ENCODE data around the gene COL6A3. TPM values are rescaled to one million over a fixed set of nuclear protein-coding genes. Genes with fewer than 3 reads are reported as not detected.

COL6A3 gene
- total and polyA plus RNA-seq, 2 donors (not counting 1 experiment from before 2014, with no cell fraction given): 316 to 1,525 TPM

DNA sequence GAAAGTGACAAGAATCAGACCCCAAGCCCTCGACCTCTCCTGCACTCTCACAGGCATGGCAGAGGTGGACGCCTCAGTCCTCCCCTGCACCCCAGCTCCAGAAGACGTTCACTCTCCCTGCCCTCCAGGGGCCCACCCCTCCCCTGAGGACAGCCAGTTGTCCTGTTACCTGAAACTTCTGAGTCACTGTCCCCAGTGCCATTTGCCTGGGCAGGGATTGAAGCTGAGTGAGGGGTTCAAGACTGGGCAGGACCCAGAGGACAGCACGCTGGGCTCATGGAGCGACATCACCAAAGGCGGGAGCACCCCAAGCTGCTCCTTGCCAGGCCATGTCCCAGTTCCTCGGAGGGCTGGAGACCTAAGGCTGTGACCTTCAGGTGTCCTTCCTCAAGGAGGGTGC, 34.2 kb upstream of the COL6A3 start:
- Histone ChIP-seq H3K9me3 (ENCODE audit: control insufficient read depth, insufficient read depth, low read depth, low read length) (no peaks in the 10 kb centered on the region), H3K4me2 (ENCODE audit: extremely low read depth, insufficient read depth, low read length) (no peak overlapping the region), H2AFZ (ENCODE audit: low read length) (no peak overlapping the region), H3K4me3 (replicated peaks in 1 of 4; ENCODE audit: control extremely low read depth in 1 of 4, insufficient read depth in 1 of 4, low read depth in 3 of 4, low read length in 4 of 4) (no peak overlapping the region), H3K27ac (ENCODE audit: insufficient read depth, low read length) (no peak overlapping the region), H3K36me3 (ENCODE audit: control insufficient read depth, insufficient read depth, low read length) (no peaks in the 10 kb centered on the region), H4K20me1 (ENCODE audit: control insufficient read depth, extremely low read depth, insufficient read depth, low read length) (no peaks in the 10 kb centered on the region), H3K4me1 (ENCODE audit: control insufficient read depth, extremely low read depth, insufficient read depth, low read length) (peaks cover 23% of the 10 kb centered on the region), H3K9ac (ENCODE audit: insufficient read depth, low read length) (no peak overlapping the region), H3K79me2 (ENCODE audit: control insufficient read depth, insufficient read depth, low read length) (no peaks in the 10 kb centered on the region), H3K27me3 (ENCODE audit: control insufficient read depth, insufficient read depth, low read length) (no peaks in the 10 kb centered on the region)
- no peak for TF ChIP-seq EZH2 (IDR thresholded peaks at IDR 0.05; ENCODE audit: low read length, missing control alignments)
- TF ChIP-seq, protein P1, sequence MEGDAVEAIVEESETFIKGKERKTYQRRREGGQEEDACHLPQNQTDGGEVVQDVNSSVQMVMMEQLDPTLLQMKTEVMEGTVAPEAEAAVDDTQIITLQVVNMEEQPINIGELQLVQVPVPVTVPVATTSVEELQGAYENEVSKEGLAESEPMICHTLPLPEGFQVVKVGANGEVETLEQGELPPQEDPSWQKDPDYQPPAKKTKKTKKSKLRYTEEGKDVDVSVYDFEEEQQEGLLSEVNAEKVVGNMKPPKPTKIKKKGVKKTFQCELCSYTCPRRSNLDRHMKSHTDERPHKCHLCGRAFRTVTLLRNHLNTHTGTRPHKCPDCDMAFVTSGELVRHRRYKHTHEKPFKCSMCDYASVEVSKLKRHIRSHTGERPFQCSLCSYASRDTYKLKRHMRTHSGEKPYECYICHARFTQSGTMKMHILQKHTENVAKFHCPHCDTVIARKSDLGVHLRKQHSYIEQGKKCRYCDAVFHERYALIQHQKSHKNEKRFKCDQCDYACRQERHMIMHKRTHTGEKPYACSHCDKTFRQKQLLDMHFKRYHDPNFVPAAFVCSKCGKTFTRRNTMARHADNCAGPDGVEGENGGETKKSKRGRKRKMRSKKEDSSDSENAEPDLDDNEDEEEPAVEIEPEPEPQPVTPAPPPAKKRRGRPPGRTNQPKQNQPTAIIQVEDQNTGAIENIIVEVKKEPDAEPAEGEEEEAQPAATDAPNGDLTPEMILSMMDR (conservative IDR thresholded peaks at IDR 0.05 in 1 of 2, IDR thresholded peaks at IDR 0.05 in 1 of 2; ENCODE audit: low read depth in 1 of 2, low read length in 2 of 2): no peak
- no peak for DNase-seq (ENCODE audit: low read depth in 2 of 2)

DNA sequence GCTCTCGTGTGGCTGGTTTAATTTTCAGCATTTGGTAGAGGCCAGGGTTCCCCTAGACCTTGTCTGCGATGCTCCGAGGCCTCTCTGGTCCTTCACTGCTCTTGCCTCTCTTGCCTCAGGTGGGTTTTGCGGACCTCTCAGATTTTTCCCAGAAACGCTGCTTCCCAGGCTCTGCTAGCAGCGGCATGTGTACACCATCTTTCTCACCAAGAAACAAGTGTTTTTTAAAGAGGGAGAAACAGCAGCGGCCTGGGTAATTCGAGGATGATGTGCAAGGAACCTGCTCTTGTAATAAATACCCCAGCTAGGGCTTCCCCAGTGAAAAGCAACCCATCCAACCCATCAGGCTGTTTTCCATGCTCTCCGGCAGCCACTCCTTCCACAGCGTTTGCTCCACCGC, 33.5 kb upstream of the COL6A3 start:
- Histone ChIP-seq H4K20me1 (ENCODE audit: control insufficient read depth, extremely low read depth, insufficient read depth, low read length) (no peaks in the 10 kb centered on the region), H2AFZ (ENCODE audit: low read length) (no peak overlapping the region), H3K9me3 (ENCODE audit: control insufficient read depth, insufficient read depth, low read depth, low read length) (no peaks in the 10 kb centered on the region), H3K9ac (ENCODE audit: insufficient read depth, low read length) (no peak overlapping the region), H3K36me3 (ENCODE audit: control insufficient read depth, insufficient read depth, low read length) (no peaks in the 10 kb centered on the region), H3K27ac (ENCODE audit: insufficient read depth, low read length) (no peak overlapping the region), H3K79me2 (ENCODE audit: control insufficient read depth, insufficient read depth, low read length) (no peaks in the 10 kb centered on the region), H3K27me3 (ENCODE audit: control insufficient read depth, insufficient read depth, low read length) (no peaks in the 10 kb centered on the region), H3K4me3 (replicated peaks in 1 of 4; ENCODE audit: control extremely low read depth in 1 of 4, insufficient read depth in 1 of 4, low read depth in 3 of 4, low read length in 4 of 4) (no peak overlapping the region), H3K4me1 (ENCODE audit: control insufficient read depth, extremely low read depth, insufficient read depth, low read length) (peaks cover 18% of the 10 kb centered on the region), H3K4me2 (ENCODE audit: extremely low read depth, insufficient read depth, low read length) (no peak overlapping the region)
- DNase-seq (ENCODE audit: low read depth in 2 of 2): no peak
- no peak for TF ChIP-seq EZH2 (IDR thresholded peaks at IDR 0.05; ENCODE audit: low read length, missing control alignments)
- TF ChIP-seq, protein P1 (conservative IDR thresholded peaks at IDR 0.05 in 1 of 2, IDR thresholded peaks at IDR 0.05 in 1 of 2; ENCODE audit: low read depth in 1 of 2, low read length in 2 of 2): no peak

DNA sequence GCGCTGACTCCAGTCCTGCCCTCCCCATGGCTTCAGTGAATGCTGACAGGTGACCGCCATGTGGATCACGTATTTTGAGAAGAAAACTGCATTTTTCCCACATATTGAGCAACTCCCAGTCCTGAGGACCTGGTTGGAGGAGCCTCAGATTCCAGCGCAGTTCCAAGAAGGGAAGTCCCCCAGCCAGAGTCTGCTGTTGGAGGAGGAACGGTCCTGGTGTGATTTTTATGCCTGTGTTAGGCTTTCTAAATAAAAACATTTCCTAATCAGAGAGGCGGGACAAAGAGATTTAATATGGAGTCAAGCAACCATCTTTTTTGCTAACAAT, 32.3 kb upstream of the COL6A3 start:
- DNase-seq (ENCODE audit: low read depth in 2 of 2): peak in 1 of 2 donors; percentile 28
- Histone ChIP-seq H3K27ac (ENCODE audit: insufficient read depth, low read length) (no peak overlapping the region), H3K27me3 (ENCODE audit: control insufficient read depth, insufficient read depth, low read length) (no peaks in the 10 kb centered on the region), H3K9me3 (ENCODE audit: control insufficient read depth, insufficient read depth, low read depth, low read length) (no peaks in the 10 kb centered on the region), H4K20me1 (ENCODE audit: control insufficient read depth, extremely low read depth, insufficient read depth, low read length) (no peaks in the 10 kb centered on the region), H3K9ac (ENCODE audit: insufficient read depth, low read length) (no peak overlapping the region), H2AFZ (ENCODE audit: low read length) (no peak overlapping the region), H3K79me2 (ENCODE audit: control insufficient read depth, insufficient read depth, low read length) (no peaks in the 10 kb centered on the region), H3K4me3 (replicated peaks in 1 of 4; ENCODE audit: control extremely low read depth in 1 of 4, insufficient read depth in 1 of 4, low read depth in 3 of 4, low read length in 4 of 4) (no peak overlapping the region), H3K36me3 (ENCODE audit: control insufficient read depth, insufficient read depth, low read length) (no peaks in the 10 kb centered on the region), H3K4me2 (ENCODE audit: extremely low read depth, insufficient read depth, low read length) (no peak overlapping the region), H3K4me1 (ENCODE audit: control insufficient read depth, extremely low read depth, insufficient read depth, low read length) (peaks cover 11% of the 10 kb centered on the region)
- no peak for TF ChIP-seq EZH2 (IDR thresholded peaks at IDR 0.05; ENCODE audit: low read length, missing control alignments)
- TF ChIP-seq, protein P1 (conservative IDR thresholded peaks at IDR 0.05 in 1 of 2, IDR thresholded peaks at IDR 0.05 in 1 of 2; ENCODE audit: low read depth in 1 of 2, low read length in 2 of 2): no peak
